ENCODE data around the gene PLEKHA8.
A peak's percentile ranks its signal among the peaks of the same experiment; 100 is the strongest.

The PLEKHA8 gene

DNA sequence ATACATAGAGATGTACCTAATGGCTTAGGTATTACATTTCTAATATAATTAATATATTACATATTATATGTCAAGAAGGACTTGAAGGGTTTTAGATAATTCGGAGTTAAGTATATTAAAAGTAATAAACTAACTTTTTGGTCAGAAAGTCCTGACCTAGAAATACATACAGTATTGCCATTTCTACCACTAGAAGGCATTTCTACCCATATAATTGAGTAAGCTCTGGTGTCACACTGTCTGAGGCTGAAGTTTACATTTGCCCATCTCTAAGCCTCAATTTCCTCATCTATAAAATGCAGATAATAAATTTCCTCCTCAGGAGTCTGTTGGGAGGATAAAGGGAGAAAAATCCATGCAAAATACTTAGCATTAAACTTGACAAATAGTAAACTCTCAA lies 8.8 kb upstream of the PLEKHA8 start:
- intact Hi-C loops (cut with DNase I): no loop called here
- no peak for DNase-seq

DNA sequence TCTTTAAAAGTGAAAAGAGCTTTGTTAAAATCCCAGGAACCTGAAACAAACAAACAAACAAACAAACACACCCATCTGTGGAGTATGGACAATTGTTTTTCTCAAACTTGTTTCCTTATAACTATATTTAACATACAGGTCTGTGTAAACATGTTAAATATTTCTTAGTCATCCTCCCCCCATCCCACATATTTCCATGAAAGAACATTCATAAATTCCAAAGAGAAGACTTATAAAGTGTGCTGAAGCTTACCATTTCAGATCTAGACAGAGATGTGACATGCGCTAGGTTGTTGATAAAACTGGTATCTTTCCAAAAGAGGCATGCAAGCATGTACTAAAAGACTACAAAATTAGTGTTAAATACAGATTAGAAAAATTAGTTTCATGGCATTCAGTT lies 8.3 kb upstream of the PLEKHA8 start:
- no peak for DNase-seq
- intact Hi-C loops (cut with DNase I): loop anchor here (10.0 kb wide), 1 partner anchor 115 kb away; the partner anchor contains the start of gene MTURN

DNA sequence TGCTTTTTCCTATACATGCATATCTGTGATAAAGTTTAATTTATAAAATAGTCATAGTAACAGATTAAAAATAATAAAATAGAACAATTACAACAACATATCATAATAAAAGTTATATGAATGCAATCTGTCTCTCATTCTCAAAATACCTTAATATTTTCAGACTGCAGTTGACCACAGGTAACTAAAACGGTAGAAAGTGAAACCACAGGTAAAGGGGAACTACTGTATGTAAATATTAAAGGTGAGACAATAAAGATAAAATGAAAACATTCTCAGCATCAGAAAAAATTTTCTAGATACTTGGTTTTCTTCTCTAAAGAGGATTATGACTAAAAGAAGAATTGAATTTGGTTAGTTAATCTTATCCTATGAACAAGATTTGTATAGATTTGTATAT lies 7.7 kb upstream of the PLEKHA8 start:
- DNase-seq: no peak
- intact Hi-C loops (cut with DNase I): loop anchor here (10.0 kb wide), 1 partner anchor 114 kb away; the partner anchor contains the start of gene MTURN

DNA sequence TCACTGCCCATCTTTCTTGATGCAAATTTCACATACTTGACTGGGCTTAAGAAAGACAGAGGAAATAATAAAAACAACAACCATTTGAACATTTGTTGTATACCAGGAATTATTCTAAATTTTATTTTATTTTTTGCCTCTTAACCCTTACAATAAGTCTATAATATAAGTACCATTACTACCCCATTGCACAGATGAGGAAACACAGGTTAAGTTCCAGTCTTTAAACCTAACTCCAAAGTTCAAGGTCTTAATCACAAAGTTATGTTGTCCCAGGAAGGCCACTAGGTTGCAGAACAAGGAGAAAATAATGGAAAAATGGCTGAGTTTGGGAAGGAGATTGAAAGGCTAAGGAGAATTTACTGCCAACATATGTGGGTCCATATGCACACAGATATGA lies 5.2 kb upstream of the PLEKHA8 start:
- DNase-seq: no peak
- intact Hi-C loops (cut with DNase I): loop anchor here (10.0 kb wide), 1 partner anchor 112 kb away; the partner anchor contains the start of gene MTURN

DNA sequence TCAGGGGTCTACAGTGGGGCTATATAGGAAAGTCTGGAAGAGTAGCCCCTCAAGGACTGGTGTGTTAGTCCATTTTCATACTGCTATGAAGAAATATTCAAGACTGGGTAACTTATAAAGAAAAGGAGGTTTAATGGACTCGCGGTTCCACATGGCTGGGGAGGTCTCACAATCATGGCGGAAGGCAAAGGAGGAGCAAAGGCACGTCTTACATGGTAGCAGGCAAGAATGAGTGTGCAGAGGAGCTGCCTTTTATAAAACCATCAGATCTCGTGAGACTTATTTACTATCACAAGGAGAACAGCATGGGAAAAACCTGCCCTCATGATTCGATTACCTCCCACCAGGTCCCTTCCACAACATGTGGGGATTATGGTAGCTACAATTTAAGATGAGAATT lies 4.7 kb upstream of the PLEKHA8 start:
- DNase-seq: no peak
- intact Hi-C loops (cut with DNase I): loop anchor here (10.0 kb wide), 1 partner anchor 111 kb away; the partner anchor contains the start of gene MTURN

GRCh38 chr7:30026229-30027064 lies 1.8 kb upstream of the PLEKHA8 start, which contains the start of gene FKBP14:
TSS of gene FKBP14 (minus strand) at chr7:30026702. CDS start at chr7:30026508, 194 bp downstream.
- intact Hi-C loops (cut with DNase I): loop anchor here (5.0 to 10.0 kb wide), 2 partner anchors 39 to 108 kb away; partner anchors contain the start of genes MTURN and SCRN1
- DNase-seq: peak; percentile 91 to 99 (median 97)

GRCh38 chr7:30027065-30027456 lies 1.2 kb upstream of the PLEKHA8 start:
- DNase-seq: peak in 1 of 42 donors; percentile 5
- intact Hi-C loops (cut with DNase I): loop anchor here (5.0 to 10.0 kb wide), 2 partner anchors 40 to 108 kb away; partner anchors contain the start of genes MTURN and SCRN1

- intact Hi-C loops (cut with DNase I): loop anchor here (5.0 to 10.0 kb wide), 2 partner anchors 40 to 107 kb away; partner anchors contain the start of genes MTURN and SCRN1
Measured at GRCh38 chr7:30027740-30028215, 434 bp upstream of the PLEKHA8 start.

GRCh38 chr7:30028749-30029635 lies 780 bp downstream of the PLEKHA8 start:
- intact Hi-C loops (cut with DNase I): loop anchor here (5.0 to 10.0 kb wide), 2 partner anchors 42 to 106 kb away; partner anchors contain the start of genes MTURN and SCRN1
- peak; percentile 28 to 79 (median 56) for DNase-seq

More at GRCh38 chr7:30027740-30028215, 434 bp upstream of the PLEKHA8 start:
- DNase-seq: peak in 1 of 42 donors; percentile 47

- intact Hi-C loops (cut with DNase I): loop anchor here (5.0 to 10.0 kb wide), 2 partner anchors 42 to 105 kb away; partner anchors contain the start of genes MTURN and SCRN1
- no peak for DNase-seq
Measured at GRCh38 chr7:30029696-30030095, 1.5 kb downstream of the PLEKHA8 start.

DNA sequence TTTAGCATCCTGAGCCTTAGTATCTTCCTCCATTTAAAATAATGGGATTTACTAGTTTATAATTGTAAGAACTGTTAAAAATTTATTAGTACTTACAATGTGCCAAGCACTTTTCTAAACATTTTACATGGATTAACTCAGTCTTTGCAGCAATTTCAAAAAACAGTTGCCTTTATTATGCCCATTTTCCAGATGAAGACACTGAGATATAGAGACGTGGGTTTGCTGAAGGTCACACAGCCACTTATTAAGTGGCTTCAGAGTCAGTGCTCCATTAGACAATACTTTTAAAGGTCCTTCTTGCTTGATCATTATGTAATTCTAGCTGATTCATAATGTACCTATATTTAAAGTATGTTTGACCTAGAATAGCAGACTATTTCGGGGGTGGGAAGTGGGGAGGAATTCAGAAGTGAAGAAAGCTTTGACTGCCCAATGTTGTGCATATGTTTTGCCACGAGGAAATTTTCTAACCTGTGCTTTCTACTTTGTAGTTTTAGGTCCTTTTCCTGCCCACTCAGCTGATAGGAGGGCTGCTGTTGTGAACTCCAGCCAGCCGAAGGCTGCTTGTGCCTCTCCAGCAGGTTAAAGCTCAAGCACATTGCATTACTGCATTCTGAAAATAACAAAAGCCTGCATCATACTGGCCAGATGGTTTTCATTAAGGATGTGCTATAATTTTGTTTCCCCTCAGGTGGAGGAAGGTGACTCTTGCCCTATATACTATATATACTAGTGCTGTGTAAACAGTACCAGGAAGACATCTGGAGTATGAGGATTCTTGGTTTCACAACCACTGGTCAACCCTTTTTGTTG lies 4.3 kb downstream of the PLEKHA8 start:
- intact Hi-C loops (cut with DNase I): no loop called here
- DNase-seq: peak in 1 of 42 donors; percentile 51

DNA sequence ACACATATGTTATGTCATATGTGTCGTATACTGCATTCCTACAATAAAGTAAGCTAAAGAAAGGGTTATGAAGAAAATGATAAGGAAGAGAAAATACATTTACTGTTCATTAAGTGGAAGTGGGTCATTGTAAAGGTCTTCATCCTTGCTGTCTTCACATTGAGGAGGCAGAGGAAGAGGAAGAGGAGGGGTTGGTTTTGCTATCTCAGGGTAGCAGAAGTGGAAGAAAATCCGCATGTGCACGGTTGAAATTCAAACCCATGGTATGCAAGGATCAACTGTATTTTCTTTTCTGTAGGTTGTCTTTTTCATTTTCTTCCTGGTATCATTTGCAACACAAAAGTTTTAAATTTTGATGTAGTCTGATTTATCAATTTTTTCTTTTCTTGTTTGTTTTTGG lies 6.3 kb downstream of the PLEKHA8 start:
- intact Hi-C loops (cut with DNase I): no loop called here
- DNase-seq: no peak

DNA sequence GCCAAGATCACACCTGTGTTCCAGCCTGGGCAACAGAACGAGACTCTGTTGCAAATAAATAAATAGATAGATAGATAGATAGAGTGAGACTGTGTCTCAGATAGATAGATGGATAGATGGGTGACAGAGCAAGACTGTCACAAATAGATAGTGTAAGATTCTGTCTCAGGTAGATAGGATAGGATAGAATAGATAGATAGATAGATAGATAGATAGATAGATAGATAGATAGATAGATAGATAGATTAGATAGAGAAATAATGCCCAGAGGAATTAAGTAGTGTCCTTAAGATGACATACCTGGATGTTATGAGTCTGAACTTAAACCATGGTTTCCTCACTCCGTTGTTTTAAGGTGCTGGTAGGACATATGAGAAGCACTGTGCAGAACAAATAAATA lies 8.0 kb downstream of the PLEKHA8 start:
- DNase-seq: no peak
- intact Hi-C loops (cut with DNase I): no loop called here

- intact Hi-C loops (cut with DNase I): no loop called here
- no peak for DNase-seq
Measured at GRCh38 chr7:30038196-30038980, 10.2 kb downstream of the PLEKHA8 start.

- intact Hi-C loops (cut with DNase I): no loop called here
- DNase-seq: no peak
Measured at GRCh38 chr7:30040938-30041337, 12.7 kb downstream of the PLEKHA8 start.

DNA sequence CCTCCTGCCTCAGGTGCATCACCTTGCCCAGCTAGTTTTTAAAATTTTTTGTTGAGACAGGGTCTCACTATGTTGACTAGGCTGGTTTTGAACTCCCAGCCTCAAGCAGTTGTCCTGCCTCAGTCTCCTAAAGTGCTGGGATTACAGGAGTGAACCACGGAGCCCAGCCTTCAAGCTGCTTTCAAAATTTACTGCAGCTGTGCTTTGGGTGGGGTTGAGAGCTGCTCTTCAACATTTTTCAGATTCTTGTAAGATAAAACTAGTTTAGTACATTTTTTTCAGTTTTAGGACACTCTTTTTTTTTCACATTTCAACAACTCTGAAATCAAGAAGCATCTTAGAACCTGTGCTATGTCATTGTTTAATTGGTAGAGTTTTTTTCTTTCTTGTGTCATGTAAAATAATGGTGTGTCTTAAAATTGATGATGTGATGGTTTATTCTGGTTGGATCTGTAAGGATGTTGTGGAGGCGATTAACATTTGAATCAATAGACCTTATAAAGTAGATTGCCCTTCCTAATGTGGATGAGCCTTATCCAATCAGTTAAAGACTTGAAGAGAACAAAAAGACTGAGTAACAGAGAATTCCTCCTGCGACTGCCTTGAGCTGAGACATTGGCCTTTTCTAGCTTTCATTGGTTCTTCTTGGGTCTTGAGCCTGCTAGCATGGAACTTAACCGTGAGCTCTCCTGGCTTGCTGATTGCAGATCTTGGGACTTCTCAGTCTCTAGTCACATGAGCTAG lies 13.5 kb downstream of the PLEKHA8 start:
- no peak for DNase-seq
- intact Hi-C loops (cut with DNase I): no loop called here
